ENCODE data around the gene SLC22A3.
"Not testable (repeated sequence)": the region's sequence is repeated elsewhere in the genome, so short reads cannot be mapped to it uniquely, and the experiment has no call there.

Gene SLC22A3

GRCh38 chr6:160348223-160349019 lies at the start of gene SLC22A3:
SLC22A3 (plus strand) TSS chr6:160348378; CDS start chr6:160348420, 42 bp downstream.
- peak; percentile 68 for DNase-seq

- no peak for DNase-seq
Observed at GRCh38 chr6:160299559-160299958, 48.6 kb upstream of the SLC22A3 start.

GRCh38 chr6:160300076-160300695 lies 48.0 kb upstream of the SLC22A3 start:
- no peak for DNase-seq

- no peak for DNase-seq
Observed at GRCh38 chr6:160301339-160301738, 46.8 kb upstream of the SLC22A3 start.

GRCh38 chr6:160302431-160303082 lies 45.6 kb upstream of the SLC22A3 start:
- DNase-seq, result not testable (repeated sequence)

GRCh38 chr6:160303806-160304205 lies 44.4 kb upstream of the SLC22A3 start:
- DNase-seq, result no peak

GRCh38 chr6:160305926-160306713 lies 42.1 kb upstream of the SLC22A3 start:
- no peak for DNase-seq

- no peak for DNase-seq
Observed at GRCh38 chr6:160309718-160310117, 38.5 kb upstream of the SLC22A3 start.

- no peak for DNase-seq
Observed at GRCh38 chr6:160312900-160313299, 35.3 kb upstream of the SLC22A3 start.

GRCh38 chr6:160315310-160315709 lies 32.9 kb upstream of the SLC22A3 start:
- no peak for DNase-seq

GRCh38 chr6:160316261-160316660 lies 31.9 kb upstream of the SLC22A3 start:
- no peak for DNase-seq

GRCh38 chr6:160319246-160319645 lies 28.9 kb upstream of the SLC22A3 start:
- DNase-seq, result no peak

GRCh38 chr6:160321729-160322505 lies 26.3 kb upstream of the SLC22A3 start:
- no peak for DNase-seq

GRCh38 chr6:160327981-160328380 lies 20.2 kb upstream of the SLC22A3 start:
- DNase-seq, result no peak

- no peak for DNase-seq
Observed at GRCh38 chr6:160328447-160328846, 19.7 kb upstream of the SLC22A3 start.

GRCh38 chr6:160329188-160329587 lies 19.0 kb upstream of the SLC22A3 start:
- DNase-seq, result no peak

GRCh38 chr6:160330619-160331018 lies 17.6 kb upstream of the SLC22A3 start:
- DNase-seq, result no peak

GRCh38 chr6:160331204-160331603 lies 17.0 kb upstream of the SLC22A3 start:
- DNase-seq, result no peak

- no peak for DNase-seq
Observed at GRCh38 chr6:160331753-160332152, 16.4 kb upstream of the SLC22A3 start.

- DNase-seq, result no peak
Observed at GRCh38 chr6:160333101-160333500, 15.1 kb upstream of the SLC22A3 start.

GRCh38 chr6:160333841-160334240 lies 14.3 kb upstream of the SLC22A3 start:
- no peak for DNase-seq

- DNase-seq, result no peak
Observed at GRCh38 chr6:160336200-160336599, 12.0 kb upstream of the SLC22A3 start.

All from eye (tissue), 1 donor.